ENCODE results near the gene GREM2.

GRCh38 chr1:240619357-240619756 is 7.4 kb upstream of the GREM2 start:
- TF ChIP-seq POLR2A (IDR thresholded peaks at IDR 0.05; ENCODE audit: extremely low read depth, insufficient read length) (no peak), CTCF (IDR thresholded peaks at IDR 0.05; ENCODE audit: low read depth, low read length) (no peak), MYC (IDR thresholded peaks at IDR 0.05; ENCODE audit: low read depth, low read length) (no peak)
